HG02623 (cell line): ENCODE data around the gene SMIM8.

ENCODE experiments used
- ATAC-seq: cut with Tn5 transposase; IDR thresholded peaks from one replicate; pipeline ENCODE4 v1.9.1; 2021; ENCODE audit warnings: moderate library complexity; ENCODE audit not compliant: unreplicated experiment

SMIM8 gene

DNA sequence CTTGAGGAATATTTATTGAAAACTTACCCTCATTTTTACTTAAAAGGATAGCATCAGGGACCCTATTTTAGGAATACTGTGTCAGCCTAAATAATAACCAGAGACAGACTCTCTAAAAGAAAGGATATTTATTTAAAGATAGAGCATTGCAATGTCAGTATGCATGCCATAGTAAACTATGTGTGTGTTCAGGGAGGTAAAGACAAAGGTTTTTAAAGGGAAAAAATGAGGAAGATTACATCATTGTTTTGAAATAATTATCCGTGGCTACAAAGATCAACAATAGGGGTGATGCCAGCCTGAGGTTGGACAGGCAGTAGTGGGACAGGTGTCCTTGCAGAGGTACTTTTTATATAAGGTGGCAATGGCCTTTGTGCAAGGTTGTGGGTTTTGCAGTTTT is 61.6 kb downstream of the SMIM8 start:
- ATAC-seq: no peak

DNA sequence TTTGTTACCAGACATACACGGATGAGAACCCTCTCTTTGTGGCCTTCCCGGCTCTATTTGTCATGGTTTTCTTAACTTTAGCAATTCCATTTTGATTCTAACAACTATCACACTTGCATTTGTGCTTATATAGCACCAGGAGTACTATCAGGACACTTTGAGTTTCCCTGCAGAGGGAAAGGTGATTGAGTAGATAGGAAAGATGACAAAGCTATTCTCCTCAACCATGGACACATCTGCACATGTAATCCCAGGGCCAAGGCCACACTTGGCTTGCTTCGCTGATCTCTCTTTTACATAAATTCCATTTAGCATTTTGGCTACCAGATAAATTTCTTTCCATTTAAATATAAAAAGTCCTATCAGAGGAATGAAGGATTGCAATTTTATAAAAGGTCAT is 62.1 kb downstream of the SMIM8 start:
- ATAC-seq: no peak

DNA sequence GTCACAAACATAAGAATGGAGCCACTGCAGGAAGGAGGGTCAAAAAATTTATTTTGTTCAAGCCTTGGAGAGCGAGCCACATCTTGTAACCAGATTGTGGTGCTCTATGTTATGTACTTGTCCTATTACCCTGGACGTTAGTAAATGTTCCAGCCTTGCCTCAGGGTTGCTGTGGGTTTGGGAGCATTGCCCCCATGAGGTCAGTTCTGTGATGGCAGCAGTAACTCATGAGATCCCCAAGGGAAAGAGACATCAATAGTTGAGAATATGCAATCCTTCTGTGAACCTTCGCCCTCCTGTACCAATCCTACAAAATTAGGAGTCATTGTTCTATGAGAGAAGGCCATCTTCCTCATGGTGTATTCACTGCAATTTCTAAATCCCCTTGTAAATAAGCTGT is 68.9 kb downstream of the SMIM8 start:
- ATAC-seq: no peak
